Anterior cingulate cortex (tissue), 58 donors: ENCODE measurements around the gene TSEN2.
A peak's percentile ranks its signal among the peaks of the same experiment; 100 is the strongest.
"Not testable (repeated sequence)": the region's sequence is repeated elsewhere in the genome, so short reads cannot be mapped to it uniquely, and the experiment has no call there.

ENCODE experiments used
- DNase-seq, 58 donors: peaks; one replicate each; lab custom pipeline; 2025; lab: John Stamatoyannopoulos, UW

The TSEN2 gene

DNA sequence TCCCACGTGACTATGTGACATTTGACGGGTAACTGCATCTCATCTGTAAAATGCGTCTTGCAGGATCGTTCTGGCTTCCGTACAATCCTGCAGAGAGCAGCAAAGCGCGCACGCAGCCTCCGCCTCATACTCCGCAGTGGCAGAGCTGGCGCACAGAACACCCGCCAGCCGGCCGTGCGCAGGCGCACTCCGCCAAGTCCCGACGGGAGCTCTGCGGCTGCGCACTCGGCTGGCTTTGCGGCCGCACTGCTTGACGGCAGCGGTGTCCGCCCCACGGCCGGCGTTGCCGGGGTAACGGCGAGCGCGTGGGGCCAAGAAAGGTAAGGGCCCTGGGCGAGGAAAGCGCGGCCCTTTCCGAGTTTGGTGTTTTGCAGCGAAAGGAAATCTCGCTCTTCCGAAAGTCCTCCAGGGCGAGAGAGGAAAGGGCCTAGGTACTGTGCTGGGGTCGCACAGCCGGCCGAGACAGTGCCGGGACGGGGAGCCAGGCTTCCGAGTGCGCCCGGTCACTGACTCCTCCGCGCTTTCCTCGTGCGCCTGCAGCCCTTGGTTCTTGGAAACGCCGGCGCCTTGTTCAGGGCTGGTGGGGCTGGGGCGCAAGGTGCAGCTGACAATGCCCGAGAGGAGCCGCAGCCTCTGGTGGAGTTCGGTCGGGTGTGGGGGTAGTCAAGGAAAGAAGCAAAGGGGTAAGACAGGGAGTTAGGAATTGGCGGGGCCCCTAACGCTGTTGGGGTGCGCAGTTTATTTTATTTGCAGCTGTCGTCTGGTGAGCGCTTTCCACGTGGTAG lies at the start of gene TSEN2:
Gene TSEN2, plus strand, starts transcription at position 283 of the 785 bp plus-strand sequence. CDS start 5,321 bp downstream, outside the sequence.
- DNase-seq: peak; percentile 45 to 94 (median 86)

GRCh38 chr3:12436514-12437220 lies 47.6 kb upstream of the TSEN2 start:
- DNase-seq: peak in 2 of 58 donors; percentile 4 to 6

- DNase-seq: no peak
Observed at GRCh38 chr3:12437221-12437605, 47.1 kb upstream of the TSEN2 start.

- DNase-seq: no peak
Observed at GRCh38 chr3:12437861-12438260, 46.4 kb upstream of the TSEN2 start.

GRCh38 chr3:12438318-12438717 lies 46.0 kb upstream of the TSEN2 start:
- no peak for DNase-seq

GRCh38 chr3:12439161-12439940 lies 44.9 kb upstream of the TSEN2 start:
- DNase-seq: no peak

DNA sequence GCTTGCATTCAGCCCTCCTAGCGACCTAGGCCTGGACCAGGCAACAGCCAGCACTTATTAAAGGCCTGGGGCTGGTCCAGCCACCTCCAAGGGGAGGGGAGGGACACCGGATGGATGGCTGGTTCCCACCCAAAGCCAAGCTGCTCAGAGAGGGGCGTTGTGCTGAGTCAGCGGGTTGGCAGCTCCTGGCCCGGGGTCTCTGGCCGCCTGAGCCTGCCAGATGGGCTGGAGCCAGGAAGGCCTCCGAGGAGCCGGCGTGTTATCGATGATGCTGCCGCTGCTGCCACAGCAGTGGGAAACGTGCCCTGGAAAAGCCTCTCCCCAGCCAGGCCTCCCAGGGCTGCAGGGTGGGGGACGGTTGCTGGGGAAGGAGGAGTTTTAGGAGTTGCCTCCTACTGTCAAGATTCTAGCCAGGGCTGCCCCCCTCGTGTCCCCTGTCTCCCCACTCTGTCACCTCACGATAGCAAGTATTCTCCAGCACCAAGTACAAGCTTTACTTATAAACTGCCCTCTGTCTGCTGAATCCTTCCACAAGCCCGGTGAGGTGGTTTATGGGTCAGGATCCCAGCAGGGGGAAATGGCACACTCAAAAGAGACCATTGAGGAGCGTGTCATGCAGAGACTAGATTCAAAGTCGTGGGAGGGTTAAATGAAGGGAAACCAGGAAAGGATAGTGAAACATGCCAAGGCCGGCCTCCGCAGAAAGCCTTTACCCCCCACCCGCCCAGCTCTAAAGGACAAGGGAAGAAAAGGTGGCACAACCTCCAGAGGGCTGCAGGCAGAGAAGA lies 43.2 kb upstream of the TSEN2 start:
- peak in 2 of 58 donors; percentile 6 to 36 for DNase-seq

GRCh38 chr3:12442654-12443501 lies 41.4 kb upstream of the TSEN2 start:
- no peak for DNase-seq

DNA sequence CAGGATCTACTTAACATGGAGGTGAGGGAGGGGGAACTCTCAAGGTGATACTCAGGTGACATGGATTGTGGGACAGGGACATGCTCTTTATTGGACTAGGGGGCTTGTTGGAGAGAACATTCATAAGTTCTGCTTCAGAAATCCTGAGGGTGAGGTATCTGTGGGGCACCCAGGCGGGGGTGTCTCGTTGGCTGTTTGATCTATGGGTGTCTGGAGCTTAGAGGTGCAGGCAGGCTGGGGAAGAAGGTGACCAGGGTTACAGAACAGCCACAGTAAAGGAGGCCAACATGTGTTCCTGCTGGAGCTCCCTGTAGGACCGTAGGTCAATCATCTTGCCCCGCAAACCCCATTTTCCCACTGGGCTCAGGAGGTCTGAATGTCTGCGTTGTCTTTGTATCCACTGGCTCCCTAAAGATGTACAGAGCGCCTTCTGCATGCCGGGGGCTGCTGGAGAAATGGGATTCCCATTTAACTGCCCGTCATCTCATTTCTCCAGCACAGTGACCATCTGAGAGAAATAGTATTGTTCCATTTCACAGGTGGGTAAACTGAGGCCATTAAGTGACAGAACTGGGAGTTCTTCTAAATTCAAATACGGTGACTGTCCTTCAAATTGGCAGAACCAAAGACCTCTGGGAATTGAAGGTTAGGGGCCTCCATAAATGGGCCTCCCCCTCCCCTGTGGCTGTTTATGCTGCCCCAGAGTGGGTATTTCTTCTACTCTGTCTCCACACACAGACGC lies 40.3 kb upstream of the TSEN2 start:
- no peak for DNase-seq

DNA sequence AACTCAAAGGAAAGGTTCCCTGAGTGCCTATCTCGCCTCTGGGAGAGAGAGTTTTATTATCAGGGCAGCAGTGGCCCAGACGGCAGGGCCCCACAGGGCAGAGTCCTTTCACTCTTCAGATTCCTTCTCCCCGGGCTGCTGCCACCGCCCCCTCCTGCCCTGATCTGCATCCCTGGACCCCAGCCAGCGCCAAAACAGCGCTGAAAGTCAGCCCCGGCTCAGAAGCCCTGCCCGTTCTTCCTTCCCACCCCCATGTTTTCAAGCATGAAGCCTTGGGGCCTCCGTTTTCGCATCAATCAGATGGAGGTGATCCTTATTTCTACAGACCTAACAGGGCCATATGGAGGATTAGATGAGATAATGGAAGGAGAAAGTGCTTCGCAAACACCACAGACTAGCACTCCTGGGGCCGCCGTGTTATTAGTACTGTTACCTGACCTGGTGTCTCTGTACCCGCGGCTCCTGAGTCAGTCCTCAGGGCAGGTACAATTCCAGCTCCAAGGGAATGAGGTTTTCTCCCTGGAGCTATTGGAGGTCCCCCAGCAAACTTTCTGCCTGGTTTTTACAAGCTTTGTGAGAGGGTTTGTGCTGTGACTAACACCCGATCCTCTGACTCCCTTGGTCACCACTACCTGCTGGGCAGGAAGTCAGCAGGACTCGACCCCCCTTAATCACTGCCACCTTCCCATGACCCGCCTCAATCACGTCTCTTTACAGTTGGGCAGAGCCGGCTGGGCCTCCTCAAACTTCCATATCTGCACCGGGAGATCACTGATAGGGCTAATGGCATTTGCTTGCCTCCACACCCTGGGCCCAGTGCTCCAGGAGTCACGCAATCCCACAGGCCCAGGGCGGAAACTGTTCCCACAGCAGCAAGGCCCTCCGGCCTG lies 39.5 kb upstream of the TSEN2 start:
- no peak for DNase-seq

DNA sequence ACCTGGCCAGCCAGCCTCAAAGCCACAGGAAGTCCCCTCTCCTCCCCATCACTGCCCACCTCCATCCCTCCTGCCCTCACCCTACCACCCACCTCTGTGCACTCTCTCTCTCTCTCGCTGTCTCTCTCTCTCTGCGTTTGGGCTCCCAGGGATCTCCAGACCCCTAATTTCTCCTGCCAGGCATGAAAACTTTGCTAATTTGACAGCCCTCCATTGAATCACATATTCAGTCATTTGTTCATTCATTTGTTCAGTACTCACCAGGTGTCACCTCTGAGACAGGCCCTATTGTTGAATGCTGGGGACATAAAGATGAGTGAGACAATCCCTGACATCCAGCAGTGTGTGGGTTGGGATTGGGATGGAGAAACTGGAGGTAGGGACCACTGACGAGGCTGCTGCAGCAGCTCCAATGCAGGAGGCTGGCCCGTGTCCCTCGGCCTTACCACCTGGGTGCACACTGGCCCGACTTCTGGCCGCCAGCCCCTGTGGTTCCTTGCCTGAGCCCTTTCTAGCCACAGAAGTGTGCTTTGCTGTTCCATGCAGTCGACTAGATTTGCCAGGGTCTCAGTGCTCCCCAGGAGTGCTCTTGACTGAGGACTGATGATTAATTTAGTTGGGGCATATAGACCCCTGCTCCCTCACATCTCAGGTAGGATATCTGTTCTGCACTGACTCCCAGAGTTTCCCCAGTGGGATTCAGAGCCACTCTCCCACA lies 38.6 kb upstream of the TSEN2 start:
- no peak for DNase-seq

DNA sequence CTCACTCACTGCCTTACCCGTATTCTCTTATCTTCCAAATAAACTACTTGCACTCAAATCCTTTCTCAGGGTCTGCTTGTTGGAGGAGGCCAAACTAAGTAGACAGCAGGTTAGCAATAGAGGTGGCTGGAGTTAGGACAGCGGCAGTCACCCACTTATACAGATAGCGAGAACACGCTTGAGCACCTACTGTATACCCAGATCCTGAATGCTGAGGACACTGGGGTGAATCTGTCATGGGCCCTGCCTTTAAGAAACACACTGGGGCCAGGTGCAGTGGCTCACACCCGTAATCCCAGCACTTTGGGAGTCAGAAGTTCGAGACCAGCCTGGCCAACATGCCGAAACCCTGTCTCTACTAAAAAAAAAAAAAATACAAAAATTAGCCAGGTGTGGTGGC lies 38.0 kb upstream of the TSEN2 start:
- no peak for DNase-seq

DNA sequence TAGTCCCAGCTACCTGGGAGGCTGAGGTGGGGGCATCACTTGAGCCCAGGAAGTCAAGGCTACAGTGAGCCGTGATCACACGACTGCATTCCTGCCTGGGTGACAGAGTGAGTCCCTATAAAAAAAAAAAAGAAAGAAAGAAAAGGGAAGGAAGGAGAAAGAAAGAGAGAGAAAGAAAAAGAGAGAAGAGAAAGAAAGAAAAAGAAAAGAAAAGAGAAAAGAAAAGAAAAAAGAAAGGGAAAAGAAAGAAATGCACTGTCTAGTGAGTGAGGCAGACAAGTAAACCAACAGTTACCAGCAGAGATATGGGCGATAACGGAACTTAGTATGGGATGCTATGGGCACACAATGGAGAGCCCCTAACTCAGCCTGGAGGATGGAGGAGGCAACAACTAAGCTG lies 37.2 kb upstream of the TSEN2 start:
- no peak for DNase-seq

- DNase-seq: not testable (repeated sequence)
Observed at GRCh38 chr3:12448404-12449202, 35.7 kb upstream of the TSEN2 start.

GRCh38 chr3:12449889-12450682 lies 34.2 kb upstream of the TSEN2 start:
- no peak for DNase-seq
